ENCODE results near the gene KCNH1.

Gene KCNH1

GRCh38 chr1:210917560-210918169, 216.3 kb downstream of the KCNH1 start:
- no peak for DNase-seq

- DNase-seq: no peak
These were observed 217.4 kb downstream of the KCNH1 start for GRCh38 chr1:210916548-210916947.

GRCh38 chr1:210915890-210916507, 217.9 kb downstream of the KCNH1 start:
- DNase-seq: no peak

- DNase-seq: no peak
These were observed 221.2 kb downstream of the KCNH1 start for GRCh38 chr1:210912752-210913151.

- DNase-seq: no peak
These were observed 223.8 kb downstream of the KCNH1 start for GRCh38 chr1:210910020-210910575.

GRCh38 chr1:210908791-210909190, 225.2 kb downstream of the KCNH1 start:
- DNase-seq: no peak

GRCh38 chr1:210908257-210908656, 225.7 kb downstream of the KCNH1 start:
- no peak for DNase-seq

- DNase-seq: no peak
These were observed 226.6 kb downstream of the KCNH1 start for GRCh38 chr1:210907251-210907805.

- no peak for DNase-seq
These were observed 227.9 kb downstream of the KCNH1 start for GRCh38 chr1:210905944-210906453.

- no peak for DNase-seq
These were observed 228.5 kb downstream of the KCNH1 start for GRCh38 chr1:210905365-210905904.

- no peak for DNase-seq
These were observed 231.8 kb downstream of the KCNH1 start for GRCh38 chr1:210901981-210902770.

- DNase-seq: no peak
These were observed 233.1 kb downstream of the KCNH1 start for GRCh38 chr1:210900820-210901219.

- no peak for DNase-seq
These were observed 233.9 kb downstream of the KCNH1 start for GRCh38 chr1:210900079-210900478.

GRCh38 chr1:210899676-210900075, 234.3 kb downstream of the KCNH1 start:
- no peak for DNase-seq

- no peak for DNase-seq
These were observed 235.5 kb downstream of the KCNH1 start for GRCh38 chr1:210898473-210898872.

GRCh38 chr1:210883821-210884220, 250.1 kb downstream of the KCNH1 start:
- DNase-seq: no peak

- DNase-seq: no peak
These were observed 251.3 kb downstream of the KCNH1 start for GRCh38 chr1:210882414-210883221.

- DNase-seq: no peak
These were observed 255.4 kb downstream of the KCNH1 start for GRCh38 chr1:210878564-210878963.

- DNase-seq: no peak
These were observed 257.7 kb downstream of the KCNH1 start for GRCh38 chr1:210876275-210876674.

GRCh38 chr1:210866532-210866931, 267.4 kb downstream of the KCNH1 start:
- DNase-seq: no peak

- no peak for DNase-seq
These were observed 276.2 kb downstream of the KCNH1 start for GRCh38 chr1:210857705-210858104.

GRCh38 chr1:210857146-210857663, 276.7 kb downstream of the KCNH1 start:
- no peak for DNase-seq

Measured in CD4-positive, alpha-beta T cell treated with Interleukin-4 for 1 hour (primary cell).